ENCODE measurements around the gene ANKRD39. TPM values are rescaled to one million over a fixed set of nuclear protein-coding genes. Genes with fewer than 3 reads are reported as not detected.

Gene ANKRD39
- total RNA-seq, 1 donor, result 6.1 TPM

DNA sequence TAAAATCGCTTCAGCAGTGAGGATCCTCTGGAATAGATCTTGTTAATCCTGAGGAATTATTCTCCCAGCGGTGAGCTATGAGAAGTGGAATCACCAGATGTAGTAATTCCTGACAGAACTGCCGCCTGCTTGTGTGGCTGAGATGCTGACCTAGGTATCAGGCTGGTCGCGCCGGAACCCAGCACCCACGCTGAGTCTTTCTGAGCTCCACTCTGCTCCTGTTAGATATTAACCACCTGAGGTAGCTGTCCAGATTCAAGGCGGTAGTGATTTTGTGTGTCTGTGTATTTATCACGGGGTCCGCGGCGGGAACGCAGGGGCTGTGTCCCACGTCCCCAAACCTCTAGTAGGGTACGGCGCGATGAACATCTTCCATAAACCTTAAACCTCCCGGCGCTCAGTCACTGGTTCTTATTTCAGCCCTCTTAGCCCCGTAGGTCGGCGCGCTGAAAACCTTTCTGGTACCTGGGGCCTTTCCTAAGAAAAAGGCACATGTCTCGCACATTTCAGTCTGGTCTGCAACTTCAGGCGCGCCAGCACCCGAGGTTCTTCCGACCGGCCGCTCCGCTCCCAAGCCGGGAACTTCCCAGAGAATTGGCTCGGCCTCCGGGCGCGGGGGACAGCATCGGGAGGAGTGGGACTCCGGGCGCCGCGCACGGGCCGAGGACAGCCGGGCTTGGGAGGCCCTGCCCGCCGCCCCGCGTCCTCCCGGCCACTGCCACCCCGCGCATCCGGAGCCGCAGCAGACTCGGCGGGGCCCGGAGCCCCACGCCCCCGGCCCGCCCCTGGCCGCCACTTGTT is 42.3 kb downstream of the ANKRD39 start:
- peak overlapping the region; percentile 71 for H3K4me3 ChIP-seq (ENCODE audit: low read depth, low read length)
- peak; percentile 57 for DNase-seq (ENCODE audit: low read depth)
- TF ChIP-seq, protein P1, sequence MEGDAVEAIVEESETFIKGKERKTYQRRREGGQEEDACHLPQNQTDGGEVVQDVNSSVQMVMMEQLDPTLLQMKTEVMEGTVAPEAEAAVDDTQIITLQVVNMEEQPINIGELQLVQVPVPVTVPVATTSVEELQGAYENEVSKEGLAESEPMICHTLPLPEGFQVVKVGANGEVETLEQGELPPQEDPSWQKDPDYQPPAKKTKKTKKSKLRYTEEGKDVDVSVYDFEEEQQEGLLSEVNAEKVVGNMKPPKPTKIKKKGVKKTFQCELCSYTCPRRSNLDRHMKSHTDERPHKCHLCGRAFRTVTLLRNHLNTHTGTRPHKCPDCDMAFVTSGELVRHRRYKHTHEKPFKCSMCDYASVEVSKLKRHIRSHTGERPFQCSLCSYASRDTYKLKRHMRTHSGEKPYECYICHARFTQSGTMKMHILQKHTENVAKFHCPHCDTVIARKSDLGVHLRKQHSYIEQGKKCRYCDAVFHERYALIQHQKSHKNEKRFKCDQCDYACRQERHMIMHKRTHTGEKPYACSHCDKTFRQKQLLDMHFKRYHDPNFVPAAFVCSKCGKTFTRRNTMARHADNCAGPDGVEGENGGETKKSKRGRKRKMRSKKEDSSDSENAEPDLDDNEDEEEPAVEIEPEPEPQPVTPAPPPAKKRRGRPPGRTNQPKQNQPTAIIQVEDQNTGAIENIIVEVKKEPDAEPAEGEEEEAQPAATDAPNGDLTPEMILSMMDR (IDR thresholded peaks at IDR 0.05; ENCODE audit: insufficient read depth, low read length), result no peak

DNA sequence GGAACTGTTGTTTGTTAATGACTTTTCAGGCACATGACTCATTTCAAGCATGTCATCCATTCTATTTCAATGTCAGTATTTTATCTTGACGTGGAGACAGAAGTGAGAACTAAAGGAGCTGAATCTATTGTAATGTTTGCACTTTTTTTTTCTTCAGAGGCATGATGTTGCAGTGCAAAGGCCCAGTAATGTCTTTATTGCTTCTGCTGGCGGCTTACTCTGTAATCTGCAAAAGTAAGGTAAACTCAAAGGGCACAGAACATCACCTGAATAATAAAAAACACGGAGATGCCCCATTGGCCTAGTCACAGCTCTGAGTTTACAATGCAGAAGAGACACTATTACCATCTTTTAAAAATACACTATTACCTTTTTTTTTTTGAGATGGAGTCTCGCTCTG is 44.2 kb downstream of the ANKRD39 start:
- TF ChIP-seq, protein P1 (IDR thresholded peaks at IDR 0.05; ENCODE audit: insufficient read depth, low read length), result no peak
- DNase-seq (ENCODE audit: low read depth), result no peak

DNA sequence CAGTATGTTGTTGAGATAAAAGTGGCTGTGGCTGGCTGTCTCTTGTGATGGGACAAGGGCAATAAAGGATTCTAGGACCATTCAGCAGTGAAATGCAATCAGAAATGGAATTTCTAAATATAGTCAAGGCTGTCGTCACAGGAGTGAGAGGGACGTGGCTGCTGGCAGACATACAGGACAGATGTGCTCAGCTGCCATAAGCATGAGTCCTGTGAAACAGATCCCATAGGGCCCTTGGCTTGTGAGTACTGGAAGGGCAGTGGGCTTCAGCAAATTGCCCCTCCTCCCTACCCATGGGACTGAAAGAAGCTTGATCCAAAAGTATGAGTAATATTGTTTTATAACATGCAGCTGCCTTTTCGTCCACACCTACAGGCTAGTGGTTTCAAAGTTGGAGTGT is 45.9 kb downstream of the ANKRD39 start:
- H3K4me3 ChIP-seq (ENCODE audit: low read depth, low read length), result no peak overlapping the region
- TF ChIP-seq, protein P1 (IDR thresholded peaks at IDR 0.05; ENCODE audit: insufficient read depth, low read length), result no peak
- DNase-seq (ENCODE audit: low read depth), result peak; percentile 83

More for the DNA sequence above, 44.2 kb downstream of the ANKRD39 start:
- H3K4me3 ChIP-seq (ENCODE audit: low read depth, low read length), result no peak overlapping the region

DNA sequence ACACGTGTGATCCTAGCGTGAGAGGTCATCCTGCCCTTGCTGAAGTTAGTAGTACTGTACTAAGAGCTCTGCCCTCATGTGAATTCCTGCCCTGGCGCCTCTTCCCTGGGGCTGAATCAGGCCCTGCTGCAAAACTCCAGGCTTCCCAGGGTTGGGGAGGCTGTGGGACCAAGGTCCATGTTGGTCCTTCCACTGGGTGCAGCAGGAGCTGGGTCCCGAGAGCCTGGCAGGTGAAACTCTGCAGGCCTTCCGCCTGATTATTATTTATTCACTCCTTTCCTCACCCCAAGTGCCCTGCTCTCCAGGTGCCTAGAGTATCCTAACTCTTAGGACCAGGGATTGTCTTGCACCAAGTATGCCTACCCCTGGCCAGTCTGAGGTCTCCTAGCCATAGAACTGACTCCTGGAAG is 47.0 kb downstream of the ANKRD39 start:
- H3K4me3 ChIP-seq (ENCODE audit: low read depth, low read length), result no peak overlapping the region
- no peak for DNase-seq (ENCODE audit: low read depth)
- TF ChIP-seq, protein P1 (IDR thresholded peaks at IDR 0.05; ENCODE audit: insufficient read depth, low read length), result no peak

DNA sequence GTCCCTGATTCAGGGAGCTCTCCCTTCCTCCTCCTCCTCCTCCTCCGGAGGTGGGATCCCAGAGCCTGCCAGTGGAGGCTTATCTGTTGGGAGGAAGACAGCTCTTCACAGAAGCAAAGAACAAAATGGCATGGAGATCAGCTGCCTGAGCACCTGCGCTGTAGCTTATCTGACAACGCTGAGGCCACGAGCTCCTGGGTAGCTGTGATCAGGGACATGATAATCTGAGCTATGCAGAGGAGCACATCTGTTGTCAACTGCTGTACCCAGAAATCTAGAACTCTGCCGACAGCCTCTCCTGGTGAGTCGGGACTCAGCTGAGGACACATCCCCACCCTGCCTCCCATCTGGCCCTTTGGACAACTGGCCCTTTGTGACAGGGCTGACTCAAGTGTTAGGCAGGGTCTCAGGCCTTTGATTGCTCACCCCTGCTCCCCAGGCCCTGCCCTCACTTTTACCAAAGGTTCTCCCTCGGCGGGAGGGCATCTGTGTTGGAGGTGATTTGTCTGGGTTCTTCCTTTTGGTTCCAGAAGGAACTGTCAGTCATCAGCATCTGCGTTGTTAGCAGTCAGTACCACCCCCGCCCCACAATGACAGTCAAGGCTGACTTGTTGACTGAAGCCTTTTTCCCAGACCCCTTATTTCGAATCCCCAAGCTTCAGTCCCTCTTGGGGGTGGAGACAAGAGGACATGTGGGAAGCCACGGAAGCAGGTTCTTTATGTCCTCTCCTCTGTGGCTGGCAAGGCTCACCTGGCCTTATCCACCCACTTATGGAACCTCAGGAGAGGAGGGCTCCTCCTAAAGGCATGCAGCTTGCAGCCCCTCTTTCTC is 47.6 kb downstream of the ANKRD39 start:
- DNase-seq (ENCODE audit: low read depth), result no peak
- TF ChIP-seq, protein P1 (IDR thresholded peaks at IDR 0.05; ENCODE audit: insufficient read depth, low read length), result no peak
- no peak overlapping the region for H3K4me3 ChIP-seq (ENCODE audit: low read depth, low read length)

DNA sequence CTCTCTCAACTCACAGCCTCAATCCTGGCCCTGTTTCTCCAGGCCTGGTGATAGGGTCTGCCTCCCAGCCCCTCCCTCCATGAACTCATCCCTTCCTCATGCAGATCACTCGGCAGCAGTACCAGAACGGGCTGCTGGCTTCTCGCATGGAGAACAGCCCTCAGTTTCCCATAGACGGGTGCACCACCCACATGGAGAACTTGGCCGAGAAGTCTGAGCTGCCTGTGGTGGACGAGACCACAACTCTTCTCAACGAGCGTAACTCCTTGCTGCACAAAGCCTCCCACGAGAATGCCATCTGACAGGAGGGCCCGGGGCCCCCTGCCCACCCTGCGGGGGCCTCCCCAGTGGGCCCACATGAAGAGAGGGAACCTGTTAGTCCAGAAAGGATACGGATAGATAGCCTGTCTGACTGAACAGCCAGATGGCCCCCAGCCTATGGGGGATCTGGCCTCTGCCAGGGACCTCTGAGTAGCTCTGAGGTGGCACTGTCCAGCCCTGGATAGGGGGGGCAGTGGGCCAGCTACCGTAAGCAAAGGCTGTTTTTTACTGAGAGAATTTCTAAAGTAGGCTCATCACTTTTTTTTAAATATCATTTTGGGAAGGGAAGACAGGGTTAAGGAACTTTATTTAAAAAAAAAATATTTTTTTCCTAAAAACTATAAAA is 48.5 kb downstream of the ANKRD39 start:
- TF ChIP-seq, protein P1 (IDR thresholded peaks at IDR 0.05; ENCODE audit: insufficient read depth, low read length), result no peak
- H3K4me3 ChIP-seq (ENCODE audit: low read depth, low read length), result no peak overlapping the region
- DNase-seq (ENCODE audit: low read depth), result no peak

Data from fibroblast of the aortic adventitia (primary cell).